Chondrocyte (in vitro differentiated cells): ENCODE measurements around the gene NBEAL2. TPM values are rescaled to one million over a fixed set of nuclear protein-coding genes. Genes with fewer than 3 reads are reported as not detected.

Source experiments
- DNase-seq: peaks from one replicate; pipeline ENCODE4 v3.0.0; 2021; ENCODE audit warnings: mixed read lengths, low spot score
- H3K27ac Mint-ChIP-seq: one replicate; pipeline ENCODE4 v1.8.0; 2021; ENCODE audit warnings: mild to moderate bottlenecking, moderate library complexity, mixed read lengths; ENCODE audit not compliant: unreplicated experiment
- H3K27me3 Mint-ChIP-seq: 2 replicates; pipeline ENCODE4 v1.8.0; 2021; ENCODE audit warnings: low read depth, mixed read lengths
- H3K36me3 Mint-ChIP-seq: 2 replicates; pipeline ENCODE4 v1.8.0; 2021; ENCODE audit warnings: low read depth, mixed read lengths
- H3K4me1 Mint-ChIP-seq: 2 replicates; pipeline ENCODE4 v1.8.0; 2021; ENCODE audit warnings: low read depth, mild to moderate bottlenecking, mixed read lengths
- H3K4me3 Mint-ChIP-seq: one replicate; pipeline ENCODE4 v1.8.0; 2021; ENCODE audit warnings: mild to moderate bottlenecking, moderate library complexity, mixed read lengths; ENCODE audit not compliant: unreplicated experiment
- H3K9me3 Mint-ChIP-seq: 2 replicates; pipeline ENCODE4 v1.8.0; 2021; ENCODE audit warnings: low read depth, mixed read lengths
- CTCF ChIP-seq: fragments of 200-600 bp; sonication (generic); IDR thresholded peaks from 2 replicates; pipeline ENCODE4 v1.5.0; 2021; ENCODE audit warnings: antibody characterized with exemption, mild to moderate bottlenecking, moderate library complexity
- total RNA-seq: library from RNA; stranded (reverse); gene quantifications from 3 replicates; pipeline ENCODE4 v1.2.1, GENCODE V29; 2021

Gene NBEAL2
- total RNA-seq, 1 donor from 2014 or later, result 18.1 TPM

DNA sequence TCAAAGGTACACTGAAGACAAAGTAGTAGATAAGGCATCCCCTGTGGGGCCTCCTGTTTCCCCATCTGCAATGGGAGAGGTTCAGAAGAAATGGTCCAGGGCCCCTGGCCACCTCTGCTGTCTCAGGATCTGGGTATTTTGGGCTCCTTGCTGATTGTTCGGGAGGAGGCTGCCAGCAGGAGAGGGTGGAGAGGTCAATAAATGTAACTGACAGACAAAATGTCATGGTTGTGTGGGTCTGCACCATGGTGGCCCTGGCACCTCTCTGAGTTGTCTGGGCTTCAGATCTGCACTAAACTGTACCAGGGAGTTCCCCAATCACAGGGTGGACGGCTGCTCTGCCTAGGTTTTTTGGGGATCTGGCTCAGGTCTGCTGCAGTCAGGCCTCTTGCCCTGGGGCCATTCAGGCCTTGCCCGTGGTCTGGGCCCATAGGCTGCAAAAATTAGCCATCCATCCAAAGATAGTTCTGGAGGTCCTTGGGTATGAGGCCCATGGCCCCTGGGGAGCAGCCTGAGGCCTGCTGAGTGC is 7.4 kb downstream of the NBEAL2 start:
- TF ChIP-seq CTCF, result no peak
- Mint-ChIP-seq H3K4me1 (no peaks in the 10 kb centered on the region), H3K27ac (no peak overlapping the region), H3K9me3 (no peaks in the 10 kb centered on the region), H3K36me3 (peaks cover 5% of the 10 kb centered on the region), H3K27me3 (no peaks in the 10 kb centered on the region), H3K4me3 (no peak overlapping the region)
- DNase-seq, result no peak

DNA sequence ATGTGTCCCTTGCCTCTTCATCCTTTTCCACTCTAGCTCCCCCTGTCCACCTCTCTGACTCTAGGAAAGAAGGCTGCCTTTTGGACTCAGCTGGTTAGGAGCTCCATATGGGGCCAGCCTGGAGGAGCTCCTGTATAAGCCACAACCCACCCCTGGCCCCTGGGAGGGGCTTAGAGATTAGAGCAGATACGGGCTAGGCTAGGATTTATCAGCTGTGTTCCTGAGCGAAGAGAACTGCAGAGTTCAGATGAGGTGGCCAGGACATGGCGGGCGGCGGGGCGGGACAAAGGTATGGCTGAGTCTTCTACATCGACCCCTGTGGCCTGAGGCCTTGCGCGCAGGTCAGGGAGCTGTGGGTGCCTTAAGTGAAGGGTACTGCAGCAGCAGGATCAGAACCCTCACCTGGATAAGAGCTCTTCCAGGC is 7.9 kb downstream of the NBEAL2 start:
- no peak for TF ChIP-seq CTCF
- DNase-seq, result no peak
- Mint-ChIP-seq H3K9me3 (no peaks in the 10 kb centered on the region), H3K27ac (no peak overlapping the region), H3K36me3 (peaks cover 5% of the 10 kb centered on the region), H3K4me3 (no peak overlapping the region), H3K4me1 (no peaks in the 10 kb centered on the region), H3K27me3 (no peaks in the 10 kb centered on the region)

DNA sequence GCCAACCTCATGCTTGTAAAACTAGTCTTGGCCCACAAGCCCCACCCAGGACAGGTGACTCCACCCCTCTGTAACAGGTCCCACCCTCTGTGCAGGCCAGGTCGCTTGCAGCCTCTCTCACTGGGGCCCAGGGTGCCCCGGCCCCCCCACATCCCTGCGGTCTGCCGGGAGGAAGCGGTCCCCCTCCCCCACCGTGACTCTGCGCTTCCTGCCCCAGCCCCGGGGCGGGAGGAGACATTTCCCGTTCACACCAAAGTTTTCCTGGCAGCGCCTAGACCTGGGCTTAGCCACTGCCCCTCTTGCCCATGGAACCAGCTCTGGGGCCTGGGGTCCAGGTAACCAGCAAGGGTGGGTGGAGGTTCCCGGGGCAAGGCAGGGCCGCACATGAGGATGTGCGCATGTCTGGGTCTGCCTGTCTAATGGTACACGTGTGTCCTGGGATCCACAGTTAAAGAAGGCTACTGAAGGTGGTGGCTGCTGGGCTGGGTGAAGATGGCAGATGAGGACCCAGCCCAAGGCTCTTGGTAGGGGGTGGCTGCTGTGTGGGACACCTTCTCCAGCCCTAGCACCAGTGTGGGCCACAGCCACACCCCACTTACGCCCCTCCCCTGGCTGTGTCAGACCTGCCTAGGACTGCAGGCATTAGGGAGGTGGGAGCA is 8.4 kb downstream of the NBEAL2 start:
- Mint-ChIP-seq H3K4me3 (no peak overlapping the region), H3K9me3 (no peaks in the 10 kb centered on the region), H3K27ac (no peak overlapping the region), H3K36me3 (peaks cover 5% of the 10 kb centered on the region), H3K27me3 (no peaks in the 10 kb centered on the region), H3K4me1 (no peaks in the 10 kb centered on the region)
- DNase-seq, result no peak
- no peak for TF ChIP-seq CTCF

DNA sequence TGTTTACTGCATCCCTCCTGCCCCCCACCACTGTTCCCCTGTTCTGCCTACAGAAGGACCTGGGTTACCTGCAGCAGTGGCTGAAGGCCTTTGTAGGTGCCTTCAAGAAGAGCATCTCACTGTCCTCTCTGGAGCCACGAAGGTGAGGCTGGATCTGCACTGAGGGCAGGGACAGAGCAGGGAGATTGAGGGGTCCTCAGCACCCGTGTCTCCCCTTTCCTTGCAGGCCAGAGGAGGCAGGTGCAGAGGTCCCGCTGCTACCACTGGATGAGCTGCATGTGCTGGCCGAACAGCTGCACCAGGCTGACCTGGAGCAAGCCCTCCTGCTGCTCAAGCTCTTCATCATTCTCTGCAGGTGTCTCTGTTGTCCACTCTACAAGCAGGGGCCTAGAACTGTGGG is 9.2 kb downstream of the NBEAL2 start:
- Mint-ChIP-seq H3K27me3 (no peaks in the 10 kb centered on the region), H3K36me3 (peaks cover 5% of the 10 kb centered on the region), H3K4me3 (no peak overlapping the region), H3K9me3 (no peaks in the 10 kb centered on the region), H3K4me1 (no peaks in the 10 kb centered on the region), H3K27ac (no peak overlapping the region)
- no peak for TF ChIP-seq CTCF
- no peak for DNase-seq

DNA sequence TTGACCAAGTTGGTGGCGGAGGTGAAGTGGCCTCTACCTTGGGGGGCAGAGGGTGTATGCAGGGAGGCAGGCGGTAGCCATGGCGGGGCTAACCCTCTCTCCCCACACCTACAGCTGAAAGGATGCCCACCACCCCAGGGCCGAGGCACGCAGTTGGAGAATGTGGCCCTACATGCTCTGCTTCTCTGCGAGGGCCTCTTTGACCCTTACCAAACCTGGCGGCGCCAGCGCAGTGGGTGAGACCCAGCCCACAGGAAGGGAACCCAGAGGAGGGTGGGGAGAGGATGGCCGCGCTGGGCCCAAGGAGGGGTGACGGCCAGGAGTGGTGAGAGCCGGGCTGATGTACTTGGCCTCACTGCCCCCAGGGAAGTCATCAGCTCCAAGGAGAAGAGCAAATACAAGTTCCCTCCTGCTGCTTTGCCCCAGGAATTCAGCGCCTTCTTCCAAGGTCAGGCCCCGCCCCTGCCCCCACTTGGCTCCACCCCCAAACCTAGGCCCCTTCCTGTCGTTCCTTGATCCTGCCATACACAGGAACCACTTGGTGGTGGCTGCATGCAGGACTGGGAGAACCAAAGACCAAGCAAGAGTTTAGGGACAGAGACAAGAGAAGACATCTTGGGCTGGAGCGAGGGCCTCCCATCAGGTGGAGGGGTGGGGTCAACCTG is 9.8 kb downstream of the NBEAL2 start:
- H3K27ac Mint-ChIP-seq, result no peak overlapping the region
- H3K27me3 Mint-ChIP-seq, result no peaks in the 10 kb centered on the region
- no peak for DNase-seq
- H3K4me1 Mint-ChIP-seq, result no peaks in the 10 kb centered on the region
- no peaks in the 10 kb centered on the region for H3K9me3 Mint-ChIP-seq
- H3K36me3 Mint-ChIP-seq, result peaks cover 5% of the 10 kb centered on the region
- H3K4me3 Mint-ChIP-seq, result no peak overlapping the region
- no peak for TF ChIP-seq CTCF
